ENCODE results near the gene ABCA4. TPM values are rescaled to one million over a fixed set of nuclear protein-coding genes. Genes with fewer than 3 reads are reported as not detected.

The ABCA4 gene
- total RNA-seq, 1 experiment from 2014 or later: 1.5 TPM

- Histone ChIP-seq H3K9me3 (ENCODE audit: control insufficient read depth, insufficient read depth, low read depth, low read length) (no peaks in the 10 kb centered on the region), H3K4me3 (ENCODE audit: low read depth in 2 of 2, low read length in 2 of 2) (no peak overlapping the region), H3K27me3 (ENCODE audit: control insufficient read depth, insufficient read depth, low read length) (no peaks in the 10 kb centered on the region), H3K4me1 (ENCODE audit: control insufficient read depth, insufficient read depth, low read length) (no peaks in the 10 kb centered on the region), H3K36me3 (ENCODE audit: control insufficient read depth, insufficient read depth, low read length) (no peaks in the 10 kb centered on the region), H3K27ac (ENCODE audit: low read length) (no peak overlapping the region)
- ATAC-seq (no peak), DNase-seq (ENCODE audit: low read depth, low spot score) (no peak)
- TF ChIP-seq, protein P1, sequence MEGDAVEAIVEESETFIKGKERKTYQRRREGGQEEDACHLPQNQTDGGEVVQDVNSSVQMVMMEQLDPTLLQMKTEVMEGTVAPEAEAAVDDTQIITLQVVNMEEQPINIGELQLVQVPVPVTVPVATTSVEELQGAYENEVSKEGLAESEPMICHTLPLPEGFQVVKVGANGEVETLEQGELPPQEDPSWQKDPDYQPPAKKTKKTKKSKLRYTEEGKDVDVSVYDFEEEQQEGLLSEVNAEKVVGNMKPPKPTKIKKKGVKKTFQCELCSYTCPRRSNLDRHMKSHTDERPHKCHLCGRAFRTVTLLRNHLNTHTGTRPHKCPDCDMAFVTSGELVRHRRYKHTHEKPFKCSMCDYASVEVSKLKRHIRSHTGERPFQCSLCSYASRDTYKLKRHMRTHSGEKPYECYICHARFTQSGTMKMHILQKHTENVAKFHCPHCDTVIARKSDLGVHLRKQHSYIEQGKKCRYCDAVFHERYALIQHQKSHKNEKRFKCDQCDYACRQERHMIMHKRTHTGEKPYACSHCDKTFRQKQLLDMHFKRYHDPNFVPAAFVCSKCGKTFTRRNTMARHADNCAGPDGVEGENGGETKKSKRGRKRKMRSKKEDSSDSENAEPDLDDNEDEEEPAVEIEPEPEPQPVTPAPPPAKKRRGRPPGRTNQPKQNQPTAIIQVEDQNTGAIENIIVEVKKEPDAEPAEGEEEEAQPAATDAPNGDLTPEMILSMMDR (IDR thresholded peaks at IDR 0.05): no peak
- TF ChIP-seq TCF7L2 (IDR thresholded peaks at IDR 0.05; ENCODE audit: low read depth, low read length) (no peak), POLR2AphosphoS5 (IDR thresholded peaks at IDR 0.05; ENCODE audit: low read depth, low read length) (no peak), SIN3A (IDR thresholded peaks at IDR 0.05; ENCODE audit: borderline replicate concordance, insufficient read depth, low read depth, low read length) (no peak), REST (IDR thresholded peaks at IDR 0.05; ENCODE audit: insufficient read depth in 1 of 2, low read depth in 2 of 2, low read length in 1 of 2) (no peak)
- POLR2A ChIA-PET: no interaction called here
- BruUV-seq (replicated peaks): no TSS peak
- in situ Hi-C loops (cut with HindIII; ENCODE audit: low pct_unique_long_range_greater_than_20kb, low sequenced_read_pairs): no loop called here
- intact Hi-C loops (cut with micrococcal nuclease; ENCODE audit: unreplicated experiment): no loop called here
- CTCF ChIA-PET: no interaction called here
These were observed 143.4 kb downstream of the ABCA4 start for GRCh38 chr1:93977598-93977945.

DNA sequence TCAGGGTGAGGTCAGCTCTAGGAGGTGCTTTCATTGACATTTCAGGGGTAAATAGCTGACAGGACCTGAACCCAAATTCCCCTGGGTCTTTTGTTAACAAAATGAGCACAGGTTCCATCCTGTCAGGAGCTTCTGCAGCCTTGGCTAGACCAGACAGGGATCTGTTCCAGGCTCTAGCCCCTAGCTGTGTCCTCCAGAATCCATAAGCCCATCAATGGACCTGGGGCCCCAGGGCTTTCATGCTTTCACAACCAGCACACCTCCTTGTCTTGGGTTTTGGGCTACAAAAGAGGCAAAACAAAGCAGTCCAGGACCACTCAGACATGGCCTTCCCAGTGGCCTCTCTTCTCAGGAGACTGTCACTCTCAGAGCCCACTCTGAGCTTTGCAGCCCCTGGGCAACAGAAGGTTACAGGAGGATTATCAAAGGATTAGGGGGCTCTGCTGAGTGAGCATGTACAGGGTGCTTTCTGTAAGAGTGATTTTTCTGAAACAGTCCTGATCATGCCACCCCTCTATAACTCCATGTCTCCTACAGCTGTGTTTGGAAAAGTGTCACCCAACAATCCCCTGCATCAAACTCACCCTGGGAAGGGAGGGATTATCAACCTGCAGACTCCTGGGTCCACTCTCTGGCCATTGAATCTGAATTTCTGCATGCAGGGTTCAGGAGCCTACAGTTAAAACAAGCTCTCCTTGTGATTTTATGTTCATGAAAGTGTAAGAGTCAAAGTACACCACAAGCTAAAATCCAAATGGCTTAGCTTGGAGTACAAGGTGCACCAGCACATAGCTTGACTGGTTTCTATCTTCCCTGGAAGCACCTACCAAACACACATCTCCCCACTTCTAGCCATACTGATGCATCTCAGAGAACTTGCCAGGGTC lies 144.0 kb downstream of the ABCA4 start:
- H3K27me3 ChIP-seq (ENCODE audit: control insufficient read depth, insufficient read depth, low read length): no peaks in the 10 kb centered on the region
- H3K4me3 ChIP-seq (ENCODE audit: low read depth in 2 of 2, low read length in 2 of 2): no peak overlapping the region
- DNase-seq (ENCODE audit: low read depth, low spot score) (no peak), ATAC-seq (no peak)
- no peaks in the 10 kb centered on the region for H3K4me1 ChIP-seq (ENCODE audit: control insufficient read depth, insufficient read depth, low read length)
- POLR2A ChIA-PET: no interaction called here
- no TSS peak for BruUV-seq (replicated peaks)
- intact Hi-C loops (cut with micrococcal nuclease; ENCODE audit: unreplicated experiment): no loop called here
- no peaks in the 10 kb centered on the region for H3K36me3 ChIP-seq (ENCODE audit: control insufficient read depth, insufficient read depth, low read length)
- in situ Hi-C loops (cut with HindIII; ENCODE audit: low pct_unique_long_range_greater_than_20kb, low sequenced_read_pairs): no loop called here
- H3K27ac ChIP-seq (ENCODE audit: low read length): no peak overlapping the region
- H3K9me3 ChIP-seq (ENCODE audit: control insufficient read depth, insufficient read depth, low read depth, low read length): no peaks in the 10 kb centered on the region
- no peak for TF ChIP-seq SIN3A (IDR thresholded peaks at IDR 0.05; ENCODE audit: borderline replicate concordance, insufficient read depth, low read depth, low read length)
- TF ChIP-seq POLR2AphosphoS5 (IDR thresholded peaks at IDR 0.05; ENCODE audit: low read depth, low read length): no peak
- no peak for TF ChIP-seq TCF7L2 (IDR thresholded peaks at IDR 0.05; ENCODE audit: low read depth, low read length)
- TF ChIP-seq, protein P1 (IDR thresholded peaks at IDR 0.05): no peak
- no peak for TF ChIP-seq REST (IDR thresholded peaks at IDR 0.05; ENCODE audit: insufficient read depth in 1 of 2, low read depth in 2 of 2, low read length in 1 of 2)
- CTCF ChIA-PET: interaction anchor here (0.5 kb wide), 1 partner anchor 368 kb away, joined by 4 read pairs; no protein-coding TSS in a partner anchor

Measured in Panc1 (cell line).